NCI-H2081 (cell line): ENCODE measurements around the gene MYLK4.

Source experiments
- DNase-seq, 2 experiments: peaks; one replicate each; lab custom pipeline; 2025; lab: John Stamatoyannopoulos, UW

MYLK4 gene

DNA sequence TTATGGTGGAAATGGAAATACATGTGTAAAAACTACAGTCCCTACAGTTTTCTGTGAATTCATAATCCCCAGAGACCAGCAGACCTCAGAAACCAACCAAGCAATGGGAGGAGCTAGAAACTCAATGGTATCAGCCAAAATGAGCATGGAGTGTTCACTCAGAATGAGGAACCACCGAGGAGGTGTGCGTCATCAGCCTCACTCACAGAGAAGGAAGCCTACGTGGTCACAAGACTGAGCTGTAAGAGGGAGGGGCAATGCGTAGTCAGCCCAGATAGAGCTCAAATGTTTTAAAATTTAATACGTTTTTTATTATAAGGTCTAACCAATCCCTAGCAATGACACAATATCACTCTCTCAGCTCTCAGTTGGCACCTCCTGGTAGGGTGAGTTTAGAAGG, 17.4 kb downstream of the MYLK4 start:
- DNase-seq = no peak

- no peak for DNase-seq
These were observed 18.1 kb downstream of the MYLK4 start for GRCh38 chr6:2732503-2733089.

GRCh38 chr6:2731281-2731909, 19.3 kb downstream of the MYLK4 start:
- no peak for DNase-seq

DNA sequence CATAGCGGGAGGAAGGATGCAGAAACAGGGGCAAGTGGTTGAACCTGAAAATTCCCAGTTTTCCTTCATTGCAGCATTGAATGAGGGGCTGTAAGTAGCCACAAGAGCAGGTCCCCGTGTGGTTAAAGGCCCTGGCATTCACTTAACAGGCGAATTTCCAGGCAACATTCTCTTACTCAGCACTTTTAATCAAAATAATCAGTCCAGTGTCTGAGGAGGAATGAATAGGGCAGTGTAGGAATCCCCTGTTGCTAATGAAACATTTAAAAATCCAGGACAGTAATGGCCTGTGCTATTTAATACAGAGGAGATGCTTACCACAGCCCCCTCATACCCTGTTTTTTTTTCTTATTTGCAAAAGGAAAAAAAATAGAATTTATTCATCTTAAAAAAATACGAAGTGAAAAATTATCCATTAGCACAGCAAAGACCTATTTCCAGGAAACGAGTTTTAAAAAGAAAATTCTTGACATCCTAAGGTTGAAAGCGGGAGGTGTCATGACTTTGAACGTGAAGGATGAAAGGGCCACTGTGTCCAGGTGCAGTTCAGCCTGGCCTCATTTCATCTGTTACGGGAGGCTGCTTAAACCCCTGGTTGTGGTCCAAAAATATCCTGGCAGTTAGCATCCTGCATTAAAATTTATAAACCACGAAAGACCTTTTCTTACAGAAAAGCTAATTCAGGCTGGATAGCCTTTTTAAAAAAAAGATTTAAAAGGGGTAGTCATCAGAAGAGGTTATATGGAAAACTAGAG, 20.2 kb downstream of the MYLK4 start:
- no peak for DNase-seq

GRCh38 chr6:2729921-2730320, 20.8 kb downstream of the MYLK4 start:
- no peak for DNase-seq

DNA sequence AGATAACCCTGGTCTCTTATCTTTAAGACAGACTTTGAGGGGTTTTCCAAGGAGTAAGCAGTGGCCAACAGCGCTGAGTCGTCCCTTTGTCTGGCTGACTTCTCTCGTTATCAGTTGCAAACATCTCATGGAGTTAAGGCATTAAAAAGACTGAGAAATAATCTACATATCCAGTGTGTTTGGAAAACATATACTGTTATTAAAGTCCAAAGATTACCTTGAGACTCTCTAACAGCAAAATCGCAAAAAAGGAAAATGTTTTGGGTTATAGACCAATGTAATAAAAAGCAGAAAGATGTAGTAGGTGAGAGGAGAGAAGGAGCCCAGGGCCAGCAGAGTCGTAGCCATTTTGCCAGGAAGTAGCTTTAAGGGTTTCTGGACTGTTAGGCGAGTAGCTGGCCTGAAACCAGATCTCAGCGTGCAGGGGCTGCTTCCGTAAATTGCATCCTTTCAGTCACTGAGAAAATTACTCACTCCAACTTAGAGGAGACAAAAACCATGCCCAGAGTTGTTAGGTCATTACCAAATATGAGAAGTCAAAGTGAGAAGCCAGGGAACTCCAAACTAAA, 24.6 kb downstream of the MYLK4 start:
- no peak for DNase-seq

DNA sequence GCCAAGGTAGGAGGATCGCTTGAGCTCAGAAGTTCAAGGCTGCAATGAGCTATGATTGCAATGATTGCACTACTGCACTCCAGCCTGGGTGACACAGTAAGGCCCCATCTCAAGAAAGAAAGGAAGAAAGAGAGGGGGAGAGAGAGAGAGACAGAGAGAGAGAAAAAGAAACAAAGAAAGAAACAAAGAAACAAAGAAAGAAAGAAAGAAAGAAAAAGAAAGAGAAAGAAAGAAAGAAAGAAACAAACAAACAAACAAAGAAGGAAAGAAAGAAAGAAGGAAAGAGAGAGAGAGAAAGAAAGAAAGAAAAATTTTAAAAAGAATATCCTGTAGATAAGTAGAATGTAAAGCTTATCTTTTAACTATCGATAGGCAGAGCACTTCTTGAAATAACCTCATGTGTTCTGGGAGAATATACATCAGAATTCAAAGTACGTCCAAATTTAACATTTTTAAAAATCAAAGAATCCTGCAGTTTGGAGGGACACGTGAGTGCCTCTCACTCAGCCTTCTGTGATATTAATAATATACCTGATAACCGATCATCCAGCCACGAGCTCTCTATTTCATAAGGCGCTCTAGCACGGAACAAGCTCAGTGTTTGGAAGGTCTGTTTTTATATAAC, 25.2 kb downstream of the MYLK4 start:
- no peak for DNase-seq

DNA sequence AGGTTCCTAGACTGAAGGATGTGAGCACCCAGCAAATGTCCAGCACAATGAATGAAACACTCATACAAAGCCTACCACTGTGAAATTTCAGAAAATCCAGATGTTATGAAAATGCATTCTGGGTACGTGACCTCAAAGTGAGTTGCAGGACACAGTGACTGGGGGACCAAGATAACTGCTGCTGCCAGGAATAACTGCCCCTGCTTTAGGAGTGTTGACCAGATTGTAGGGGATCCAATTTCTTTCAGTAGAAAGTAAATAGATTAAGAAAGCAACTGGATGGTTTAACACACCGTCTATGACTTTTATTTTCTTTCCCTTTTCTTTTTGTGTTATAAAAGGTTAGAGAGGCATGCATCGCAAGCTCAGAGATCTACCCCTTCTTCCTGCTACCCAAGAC, 29.5 kb downstream of the MYLK4 start:
- no peak for DNase-seq

DNA sequence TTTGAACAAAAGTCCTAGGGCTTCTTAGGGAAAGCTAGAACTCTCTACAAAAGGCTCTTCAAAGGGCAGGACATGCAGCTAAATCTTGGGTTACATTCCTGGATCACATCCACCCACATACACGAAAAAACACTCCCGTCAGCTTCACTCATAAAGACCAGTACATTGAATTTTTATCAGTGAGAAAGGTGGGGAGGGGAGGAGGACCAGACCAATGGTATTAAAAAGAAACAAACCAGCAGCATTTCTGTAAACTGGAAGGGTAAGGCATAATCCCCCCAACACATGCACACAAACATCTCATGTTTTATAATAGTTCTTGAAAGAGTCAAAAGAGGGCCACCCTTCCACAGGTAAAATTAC, 31.6 kb downstream of the MYLK4 start:
- no peak for DNase-seq

GRCh38 chr6:2718334-2719092, 32.2 kb downstream of the MYLK4 start:
- no peak for DNase-seq

DNA sequence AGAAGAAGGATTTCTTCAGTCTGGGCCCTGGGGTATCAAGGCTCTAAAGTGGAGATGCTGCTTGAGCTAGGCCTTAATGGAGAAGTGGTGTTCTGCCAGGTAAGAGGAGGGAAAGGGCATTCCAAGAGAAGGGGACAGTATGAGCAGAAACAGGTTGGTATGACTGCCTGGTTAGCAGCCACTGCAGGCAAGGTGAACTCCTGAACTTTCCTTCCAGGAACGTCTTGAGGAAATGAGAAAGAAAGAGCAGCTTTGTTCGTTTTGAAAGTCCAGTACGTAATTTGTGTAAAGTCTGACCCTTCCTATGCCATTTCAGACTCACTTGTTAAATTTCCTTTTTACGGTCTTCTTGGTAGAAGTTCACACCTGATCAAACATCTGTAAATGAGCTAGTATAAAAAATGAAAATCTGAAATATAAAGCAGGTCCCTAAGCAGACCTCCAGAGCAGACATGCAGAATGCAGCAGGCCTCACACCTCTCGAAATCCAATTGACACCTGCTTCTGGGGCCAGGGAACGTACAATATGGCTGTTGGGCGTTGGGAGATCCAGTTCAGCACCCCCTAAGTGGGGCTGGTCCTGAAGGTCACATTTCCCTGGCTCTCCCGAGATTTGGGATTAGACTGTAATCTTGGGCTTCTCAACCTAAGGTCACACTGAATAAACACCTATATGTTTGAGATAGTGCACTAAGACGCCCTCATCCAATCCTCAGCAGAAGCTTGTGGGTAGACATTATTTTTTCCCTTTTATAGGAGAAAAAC, 33.6 kb downstream of the MYLK4 start:
- no peak for DNase-seq

DNA sequence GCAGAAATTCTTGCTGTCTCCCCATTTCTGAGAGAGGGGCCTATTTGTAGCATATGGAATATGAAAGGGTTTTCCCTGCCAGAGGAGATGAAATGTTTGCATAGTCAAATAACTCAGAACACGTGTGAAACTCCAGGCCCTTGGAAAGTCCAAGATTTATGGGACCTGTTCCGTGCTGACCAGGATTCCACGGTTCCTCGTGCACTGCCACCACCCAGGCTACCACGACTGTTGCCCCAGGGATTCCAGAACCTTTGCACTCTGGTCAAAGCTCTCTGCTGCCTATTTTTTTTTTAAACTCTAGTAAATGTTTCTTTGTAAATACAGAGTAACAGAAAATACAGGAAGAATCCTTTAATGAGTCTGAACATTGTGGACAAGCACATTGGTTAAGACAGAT, 35.0 kb downstream of the MYLK4 start:
- no peak for DNase-seq

DNA sequence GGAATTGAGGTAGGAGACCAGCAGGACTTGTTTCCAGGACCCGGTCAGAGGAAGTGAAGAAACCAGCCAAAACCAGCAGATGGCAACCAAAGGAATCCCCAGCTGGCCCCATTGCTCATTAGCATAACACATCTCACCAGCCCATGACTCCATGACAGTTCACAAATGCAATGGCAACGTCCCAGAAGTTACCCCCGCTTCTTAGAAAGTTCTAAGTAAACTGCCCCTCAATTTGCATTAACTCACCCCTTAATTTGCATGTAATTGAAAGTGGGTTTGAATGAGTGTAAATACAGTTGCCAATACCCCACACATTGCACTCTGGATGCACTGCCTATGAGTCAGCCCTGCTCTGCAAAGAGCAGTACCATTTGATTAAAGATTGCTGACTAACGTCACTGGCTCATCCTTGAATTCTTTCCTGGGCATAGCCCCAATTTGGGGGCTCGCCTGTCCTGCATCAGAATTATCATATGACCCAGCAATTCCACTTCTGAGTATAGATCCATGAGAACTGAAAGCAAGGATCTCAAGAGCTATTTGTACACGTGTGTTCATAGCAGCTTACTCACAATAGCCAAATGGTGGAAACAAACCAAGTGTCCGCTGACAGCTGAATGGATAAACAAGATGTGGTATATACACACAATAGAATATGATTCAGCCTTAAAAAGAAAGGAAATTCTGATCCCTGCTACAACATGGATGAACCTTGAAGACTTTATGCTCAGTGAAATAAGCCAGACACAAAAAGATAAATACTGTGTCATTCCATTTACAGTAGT, 36.4 kb downstream of the MYLK4 start:
- DNase-seq = no peak

- no peak for DNase-seq
These were observed 37.1 kb downstream of the MYLK4 start for GRCh38 chr6:2713473-2714110.

- DNase-seq = no peak
These were observed 38.6 kb downstream of the MYLK4 start for GRCh38 chr6:2712102-2712501.

- no peak for DNase-seq
These were observed 40.3 kb downstream of the MYLK4 start for GRCh38 chr6:2710412-2710811.

DNA sequence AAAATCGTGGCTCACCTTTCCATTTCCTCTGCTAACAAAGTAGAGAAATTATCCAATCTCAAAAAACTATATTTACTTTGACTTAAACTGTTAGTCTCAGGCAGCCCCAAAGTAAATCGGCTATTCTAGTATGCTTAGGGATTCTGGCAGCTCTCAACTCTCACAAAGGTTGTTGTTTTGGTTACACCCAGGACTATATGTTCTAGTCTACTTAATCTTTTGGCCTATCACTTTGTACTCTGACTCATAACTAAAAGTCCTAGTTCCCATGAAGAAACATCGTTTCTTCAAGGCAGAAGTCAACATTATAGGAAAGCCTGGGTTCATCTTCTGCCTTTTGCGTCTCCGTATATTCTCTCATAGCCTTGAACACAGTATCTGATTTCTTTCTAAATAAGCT, 42.3 kb downstream of the MYLK4 start:
- no peak for DNase-seq

GRCh38 chr6:2706558-2706957, 44.2 kb downstream of the MYLK4 start:
- no peak for DNase-seq

GRCh38 chr6:2705256-2705655, 45.5 kb downstream of the MYLK4 start:
- DNase-seq = no peak

- DNase-seq = no peak
These were observed 53.4 kb downstream of the MYLK4 start for GRCh38 chr6:2697291-2697690.
